GM12864 (cell line): ENCODE results near the gene DGKD.

Source experiments
- DNase-seq: peaks from one replicate; pipeline ENCODE4 v3.0.0-alpha.2; 2011; ENCODE audit warnings: low read depth
- H3K4me3 ChIP-seq: 2 replicates; pipeline ENCODE4 v1.5.1; 2011; ENCODE audit warnings: mild to moderate bottlenecking, low read depth, low read length, control low read depth
- TF ChIP-seq, protein P1 (sequence below): IDR thresholded peaks from 2 replicates; pipeline ENCODE4 v1.5.1; 2011; ENCODE audit warnings: low read depth, mild to moderate bottlenecking, moderate library complexity, low read length, control low read depth, inconsistent platforms; ENCODE audit errors: missing control alignments

The DGKD gene

DNA sequence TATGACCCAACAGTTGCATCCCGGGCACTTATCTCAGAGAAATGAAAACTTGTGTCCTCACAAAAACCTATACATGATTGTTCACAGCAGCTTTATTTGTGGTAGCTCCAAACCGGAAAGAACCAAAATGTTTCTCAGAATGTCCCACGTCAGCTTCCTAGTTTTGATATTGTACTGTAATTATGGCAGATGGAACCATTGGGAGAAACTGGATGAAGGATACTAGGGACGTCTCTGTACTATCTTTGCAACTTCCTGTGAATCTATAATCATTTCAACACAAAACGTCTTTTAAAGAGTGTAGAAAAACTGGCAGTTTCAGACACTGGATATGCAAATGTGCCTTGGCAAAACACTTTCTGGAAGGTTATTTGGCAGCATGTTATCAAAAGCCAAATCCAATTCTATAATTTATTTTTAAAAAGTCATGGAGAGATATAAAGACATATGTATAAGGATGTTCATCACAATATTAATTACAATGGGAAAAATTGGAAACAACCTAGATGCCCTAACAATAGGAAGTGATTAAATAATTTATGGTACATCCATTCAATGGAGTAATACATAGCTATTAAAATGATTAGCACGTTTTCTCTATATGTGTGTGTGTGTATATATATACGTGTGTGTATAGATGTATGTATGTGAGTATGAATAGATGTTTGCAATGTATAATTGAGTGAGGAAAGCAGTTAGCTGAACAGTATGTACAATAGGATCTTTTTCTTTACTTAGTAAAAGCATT lies 36.9 kb upstream of the DGKD start:
- no peak overlapping the region for H3K4me3 ChIP-seq
- no peak for DNase-seq
- TF ChIP-seq, protein P1, sequence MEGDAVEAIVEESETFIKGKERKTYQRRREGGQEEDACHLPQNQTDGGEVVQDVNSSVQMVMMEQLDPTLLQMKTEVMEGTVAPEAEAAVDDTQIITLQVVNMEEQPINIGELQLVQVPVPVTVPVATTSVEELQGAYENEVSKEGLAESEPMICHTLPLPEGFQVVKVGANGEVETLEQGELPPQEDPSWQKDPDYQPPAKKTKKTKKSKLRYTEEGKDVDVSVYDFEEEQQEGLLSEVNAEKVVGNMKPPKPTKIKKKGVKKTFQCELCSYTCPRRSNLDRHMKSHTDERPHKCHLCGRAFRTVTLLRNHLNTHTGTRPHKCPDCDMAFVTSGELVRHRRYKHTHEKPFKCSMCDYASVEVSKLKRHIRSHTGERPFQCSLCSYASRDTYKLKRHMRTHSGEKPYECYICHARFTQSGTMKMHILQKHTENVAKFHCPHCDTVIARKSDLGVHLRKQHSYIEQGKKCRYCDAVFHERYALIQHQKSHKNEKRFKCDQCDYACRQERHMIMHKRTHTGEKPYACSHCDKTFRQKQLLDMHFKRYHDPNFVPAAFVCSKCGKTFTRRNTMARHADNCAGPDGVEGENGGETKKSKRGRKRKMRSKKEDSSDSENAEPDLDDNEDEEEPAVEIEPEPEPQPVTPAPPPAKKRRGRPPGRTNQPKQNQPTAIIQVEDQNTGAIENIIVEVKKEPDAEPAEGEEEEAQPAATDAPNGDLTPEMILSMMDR = no peak

DNA sequence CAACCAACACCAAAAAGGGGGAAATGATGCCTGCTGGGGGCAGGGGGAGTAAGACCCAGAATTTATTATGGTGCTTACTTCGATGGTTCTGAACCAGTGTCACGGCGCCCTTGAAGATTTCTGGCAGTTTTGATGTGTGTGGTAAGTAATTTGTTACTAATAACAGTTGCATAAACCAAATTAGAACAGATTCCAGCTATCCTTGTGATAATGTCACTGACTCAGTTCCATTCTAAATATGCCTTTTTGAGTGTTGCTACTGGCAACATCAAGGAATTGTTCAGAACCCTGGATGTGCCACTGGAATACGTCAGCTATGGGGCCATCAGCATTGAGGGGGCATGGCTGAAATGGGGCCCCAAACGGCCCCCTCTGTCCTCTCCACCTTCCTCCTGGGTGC lies 35.0 kb upstream of the DGKD start:
- DNase-seq = no peak
- H3K4me3 ChIP-seq = no peak overlapping the region
- TF ChIP-seq, protein P1 = no peak

DNA sequence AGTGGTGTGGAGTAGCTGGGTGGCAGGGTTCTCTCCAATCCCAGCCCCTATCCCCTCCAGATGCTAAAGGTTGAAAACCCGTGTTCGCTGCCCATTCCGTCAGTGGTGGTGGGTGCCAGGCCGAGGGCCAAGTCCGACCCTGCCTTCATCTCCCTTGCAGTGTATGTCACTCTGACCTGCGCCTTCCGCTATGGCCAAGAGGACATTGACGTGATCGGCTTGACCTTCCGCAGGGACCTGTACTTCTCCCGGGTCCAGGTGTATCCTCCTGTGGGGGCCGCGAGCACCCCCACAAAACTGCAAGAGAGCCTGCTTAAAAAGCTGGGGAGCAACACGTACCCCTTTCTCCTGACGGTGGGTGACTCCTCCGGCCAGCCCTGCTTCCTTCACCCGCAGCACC lies 33.8 kb upstream of the DGKD start:
- H3K4me3 ChIP-seq = no peak overlapping the region
- no peak for DNase-seq
- TF ChIP-seq, protein P1 = no peak

DNA sequence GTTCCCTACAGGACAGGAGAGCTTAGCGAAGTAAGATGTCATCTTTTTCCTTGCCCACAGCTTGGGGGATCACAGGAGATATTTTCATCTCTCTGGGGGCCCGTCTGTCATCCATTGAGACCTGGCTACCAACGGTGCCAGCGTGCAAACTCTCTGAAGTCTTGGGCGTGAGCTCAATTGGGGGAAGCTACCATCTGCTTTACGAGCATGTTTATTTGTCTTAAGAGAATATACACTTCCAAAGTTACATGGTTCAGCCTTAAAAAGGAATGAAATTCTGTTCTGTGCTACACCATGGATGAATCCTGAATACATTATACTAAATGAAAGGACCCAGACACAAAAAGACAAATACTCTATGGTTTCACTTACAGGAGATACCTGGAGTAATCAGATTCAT lies 33.1 kb upstream of the DGKD start:
- TF ChIP-seq, protein P1 = no peak
- no peak for DNase-seq
- H3K4me3 ChIP-seq = no peak overlapping the region

DNA sequence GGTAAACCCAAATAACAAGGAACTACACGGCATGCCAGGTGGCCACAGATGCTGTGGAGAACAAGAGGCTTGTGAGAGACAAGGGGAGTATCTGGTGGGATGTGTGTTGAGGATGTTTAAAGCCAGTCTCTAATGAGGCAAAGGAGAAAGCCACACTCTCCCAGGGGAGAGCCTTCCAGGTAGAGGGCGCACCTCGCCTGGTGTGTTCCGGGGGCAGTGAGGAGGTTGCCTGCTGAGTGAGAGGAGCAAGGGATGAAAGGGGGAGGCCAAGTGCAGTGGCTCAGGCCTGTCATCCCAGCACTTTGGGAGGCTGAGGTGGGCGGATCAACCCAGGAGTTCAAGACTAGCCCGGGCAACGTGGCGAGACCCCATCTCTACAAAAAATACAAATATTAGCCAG lies 30.4 kb upstream of the DGKD start:
- TF ChIP-seq, protein P1 = no peak
- no peak for DNase-seq
- no peak overlapping the region for H3K4me3 ChIP-seq

DNA sequence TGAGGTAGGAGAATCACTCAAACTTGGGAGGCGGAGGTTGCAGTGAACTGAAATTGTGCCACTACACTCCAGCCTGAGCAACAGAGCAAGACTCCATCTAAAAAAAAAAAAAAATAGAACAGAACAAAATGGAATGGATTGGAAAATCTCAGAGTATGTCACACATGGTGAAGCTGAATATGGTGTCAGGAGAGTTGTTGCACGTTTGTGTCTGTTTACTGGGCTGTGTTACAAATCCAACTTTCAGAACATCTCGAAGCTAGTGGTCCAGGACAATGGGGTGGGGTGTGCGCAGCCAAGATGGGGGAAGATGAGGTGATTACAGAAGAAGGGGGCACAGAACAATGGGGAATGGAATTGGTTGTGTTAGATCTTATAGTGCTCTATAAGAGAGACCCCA lies 29.0 kb upstream of the DGKD start:
- TF ChIP-seq, protein P1 = no peak
- H3K4me3 ChIP-seq = no peak overlapping the region
- no peak for DNase-seq

DNA sequence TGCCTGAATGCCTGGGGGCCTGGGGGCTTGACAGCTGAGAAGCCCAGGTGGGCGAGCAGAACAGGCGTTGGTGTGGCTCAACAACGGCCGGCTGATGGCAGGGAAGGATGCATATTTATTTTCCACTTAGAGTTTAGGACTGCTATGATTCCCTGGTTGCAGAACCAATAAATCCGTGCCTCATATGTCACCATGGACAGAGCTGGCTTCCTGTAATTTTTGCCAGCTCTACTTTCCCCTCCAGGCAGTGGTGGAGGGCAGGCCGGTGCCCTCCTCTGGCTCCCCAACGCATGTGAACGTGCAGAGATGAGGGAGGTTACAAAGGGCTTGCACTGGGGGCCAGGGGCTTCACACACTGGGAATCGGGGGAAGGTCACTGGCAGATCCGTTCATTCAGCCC lies 28.5 kb upstream of the DGKD start:
- TF ChIP-seq, protein P1 = no peak
- DNase-seq = no peak
- H3K4me3 ChIP-seq = no peak overlapping the region
